Activated naive CD4-positive, alpha-beta T cell treated with anti-CD3 and anti-CD28 coated beads, Interleukin-2, amount 50 U/mL, for 16 hours (primary cell): ENCODE data around the gene SUGCT.
"Not testable (repeated sequence)": the region's sequence is repeated elsewhere in the genome, so short reads cannot be mapped to it uniquely, and the experiment has no call there.

Experiments used
- DNase-seq: peaks from one replicate; pipeline ENCODE4 v3.0.0-alpha.2; 2020

The SUGCT gene

GRCh38 chr7:40141916-40142315 lies 7.1 kb downstream of the SUGCT start:
- DNase-seq = not testable (repeated sequence)

GRCh38 chr7:40145596-40146130 lies 10.9 kb downstream of the SUGCT start:
- not testable (repeated sequence) for DNase-seq

- DNase-seq = no peak
Measured at GRCh38 chr7:40147371-40148246, 12.8 kb downstream of the SUGCT start.

- DNase-seq = not testable (repeated sequence)
Measured at GRCh38 chr7:40148247-40148580, 13.4 kb downstream of the SUGCT start.

- no peak for DNase-seq
Measured at GRCh38 chr7:40148671-40149070, 13.9 kb downstream of the SUGCT start.

GRCh38 chr7:40151504-40151903 lies 16.7 kb downstream of the SUGCT start:
- no peak for DNase-seq

- no peak for DNase-seq
Measured at GRCh38 chr7:40156988-40157387, 22.2 kb downstream of the SUGCT start.

- DNase-seq = no peak
Measured at GRCh38 chr7:40162516-40162915, 27.7 kb downstream of the SUGCT start.

- no peak for DNase-seq
Measured at GRCh38 chr7:40165216-40165615, 30.4 kb downstream of the SUGCT start.

GRCh38 chr7:40167291-40167690 lies 32.5 kb downstream of the SUGCT start:
- no peak for DNase-seq

GRCh38 chr7:40168266-40168665 lies 33.5 kb downstream of the SUGCT start:
- DNase-seq = not testable (repeated sequence)

- not testable (repeated sequence) for DNase-seq
Measured at GRCh38 chr7:40173121-40173520, 38.3 kb downstream of the SUGCT start.

- not testable (repeated sequence) for DNase-seq
Measured at GRCh38 chr7:40175256-40175655, 40.5 kb downstream of the SUGCT start.

- DNase-seq = no peak
Measured at GRCh38 chr7:40175725-40176510, 41.1 kb downstream of the SUGCT start.

- no peak for DNase-seq
Measured at GRCh38 chr7:40177071-40177470, 42.3 kb downstream of the SUGCT start.

GRCh38 chr7:40182452-40182851 lies 47.6 kb downstream of the SUGCT start:
- no peak for DNase-seq

- DNase-seq = no peak
Measured at GRCh38 chr7:40186586-40186985, 51.8 kb downstream of the SUGCT start.

GRCh38 chr7:40192036-40192435 lies 57.2 kb downstream of the SUGCT start:
- DNase-seq = no peak

GRCh38 chr7:40194745-40195144 lies 59.9 kb downstream of the SUGCT start:
- DNase-seq = no peak

- DNase-seq = no peak
Measured at GRCh38 chr7:40197527-40197926, 62.7 kb downstream of the SUGCT start.

GRCh38 chr7:40199076-40199802 lies 64.4 kb downstream of the SUGCT start:
- DNase-seq = no peak

- DNase-seq = no peak
Measured at GRCh38 chr7:40200791-40201190, 66.0 kb downstream of the SUGCT start.

GRCh38 chr7:40202851-40203250 lies 68.0 kb downstream of the SUGCT start:
- DNase-seq = no peak
